HG03159 (cell line): ENCODE results near the gene JPH3.

Experiments
- ATAC-seq: cut with Tn5 transposase; IDR thresholded peaks from one replicate; pipeline ENCODE4 v1.9.1; 2021; ENCODE audit warnings: mild to moderate bottlenecking, moderate library complexity; ENCODE audit not compliant: unreplicated experiment

JPH3 gene

GRCh38 chr16:87625241-87625797 is 23.0 kb downstream of the JPH3 start:
- ATAC-seq: no peak

- ATAC-seq: no peak
Observed at GRCh38 chr16:87626401-87626800, 24.1 kb downstream of the JPH3 start.

GRCh38 chr16:87626905-87627304 is 24.6 kb downstream of the JPH3 start:
- no peak for ATAC-seq

- no peak for ATAC-seq
Observed at GRCh38 chr16:87627542-87628245, 25.4 kb downstream of the JPH3 start.

- no peak for ATAC-seq
Observed at GRCh38 chr16:87628246-87628923, 26.1 kb downstream of the JPH3 start.

GRCh38 chr16:87628940-87629339 is 26.6 kb downstream of the JPH3 start:
- ATAC-seq: no peak

GRCh38 chr16:87631067-87631466 is 28.8 kb downstream of the JPH3 start:
- no peak for ATAC-seq

- no peak for ATAC-seq
Observed at GRCh38 chr16:87634411-87634810, 32.1 kb downstream of the JPH3 start.

- no peak for ATAC-seq
Observed at GRCh38 chr16:87635541-87636049, 33.3 kb downstream of the JPH3 start.

GRCh38 chr16:87636050-87636684 is 33.9 kb downstream of the JPH3 start:
- ATAC-seq: no peak

- no peak for ATAC-seq
Observed at GRCh38 chr16:87636741-87637140, 34.4 kb downstream of the JPH3 start.

- no peak for ATAC-seq
Observed at GRCh38 chr16:87637357-87637756, 35.0 kb downstream of the JPH3 start.

GRCh38 chr16:87638736-87639135 is 36.4 kb downstream of the JPH3 start:
- no peak for ATAC-seq

GRCh38 chr16:87641721-87642120 is 39.4 kb downstream of the JPH3 start:
- no peak for ATAC-seq

GRCh38 chr16:87642491-87642890 is 40.2 kb downstream of the JPH3 start:
- no peak for ATAC-seq

- no peak for ATAC-seq
Observed at GRCh38 chr16:87644186-87644585, 41.9 kb downstream of the JPH3 start.

GRCh38 chr16:87644596-87644995 is 42.3 kb downstream of the JPH3 start:
- no peak for ATAC-seq

- no peak for ATAC-seq
Observed at GRCh38 chr16:87645802-87646201, 43.5 kb downstream of the JPH3 start.

GRCh38 chr16:87647431-87648185 is 45.3 kb downstream of the JPH3 start:
- ATAC-seq: no peak

- no peak for ATAC-seq
Observed at GRCh38 chr16:87648236-87648635, 45.9 kb downstream of the JPH3 start.
